HG02678 (cell line): Measurements from ENCODE around the gene TMEFF1.

Experiments
- ATAC-seq: cut with Tn5 transposase; IDR thresholded peaks from one replicate; pipeline ENCODE4 v1.9.1; 2021; ENCODE audit warnings: mild to moderate bottlenecking, moderate library complexity; ENCODE audit not compliant: unreplicated experiment

The TMEFF1 gene

GRCh38 chr9:100573655-100574260 is 100.8 kb downstream of the TMEFF1 start:
- no peak for ATAC-seq

DNA sequence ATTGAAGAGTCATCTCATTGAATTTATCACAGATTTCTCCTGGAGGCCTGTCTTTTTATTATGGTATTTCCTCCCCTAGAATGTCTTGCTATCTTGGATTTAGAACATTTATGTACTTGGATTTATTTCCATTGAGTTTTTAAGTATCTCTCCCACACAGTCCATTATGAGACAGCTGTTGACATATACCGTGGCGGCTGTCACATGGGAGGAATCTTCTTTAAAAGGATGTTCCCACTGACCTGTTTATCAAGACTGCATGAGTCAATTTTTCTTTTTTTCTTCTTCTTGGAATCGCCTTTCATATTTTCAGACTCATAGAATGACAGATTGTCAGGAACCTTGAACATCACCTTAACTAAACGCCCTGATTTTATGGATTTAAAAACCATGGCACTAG is 102.1 kb downstream of the TMEFF1 start:
- ATAC-seq = no peak

DNA sequence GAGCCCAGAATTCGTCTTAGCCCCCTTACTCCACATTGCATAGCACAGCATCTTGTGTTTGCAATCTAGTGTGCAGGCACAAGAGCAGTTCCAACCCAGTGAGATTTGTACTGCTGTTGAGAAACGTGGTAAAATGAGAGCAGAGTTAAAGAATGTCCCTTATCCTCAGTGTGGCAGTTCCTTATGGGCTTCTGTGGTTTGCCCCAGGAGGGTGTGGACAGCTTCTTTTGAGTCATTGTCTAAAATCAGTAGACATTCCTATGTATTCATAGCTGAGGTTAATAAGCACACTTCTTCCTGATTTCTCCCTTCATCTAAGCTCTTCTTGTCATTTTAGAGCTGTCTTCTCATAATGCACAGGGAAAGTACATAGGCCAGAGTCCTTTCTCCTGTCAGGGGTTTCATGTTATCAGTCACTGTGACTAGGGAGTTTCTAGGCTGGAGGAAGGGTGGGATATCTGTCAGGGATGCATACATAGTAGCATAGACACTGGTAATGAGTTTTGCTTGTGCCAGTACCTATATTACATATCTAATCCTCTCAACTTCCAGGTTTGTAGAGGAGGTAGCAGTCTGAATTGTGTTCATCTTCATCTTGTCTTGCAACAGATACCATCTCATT is 102.9 kb downstream of the TMEFF1 start:
- ATAC-seq = no peak

DNA sequence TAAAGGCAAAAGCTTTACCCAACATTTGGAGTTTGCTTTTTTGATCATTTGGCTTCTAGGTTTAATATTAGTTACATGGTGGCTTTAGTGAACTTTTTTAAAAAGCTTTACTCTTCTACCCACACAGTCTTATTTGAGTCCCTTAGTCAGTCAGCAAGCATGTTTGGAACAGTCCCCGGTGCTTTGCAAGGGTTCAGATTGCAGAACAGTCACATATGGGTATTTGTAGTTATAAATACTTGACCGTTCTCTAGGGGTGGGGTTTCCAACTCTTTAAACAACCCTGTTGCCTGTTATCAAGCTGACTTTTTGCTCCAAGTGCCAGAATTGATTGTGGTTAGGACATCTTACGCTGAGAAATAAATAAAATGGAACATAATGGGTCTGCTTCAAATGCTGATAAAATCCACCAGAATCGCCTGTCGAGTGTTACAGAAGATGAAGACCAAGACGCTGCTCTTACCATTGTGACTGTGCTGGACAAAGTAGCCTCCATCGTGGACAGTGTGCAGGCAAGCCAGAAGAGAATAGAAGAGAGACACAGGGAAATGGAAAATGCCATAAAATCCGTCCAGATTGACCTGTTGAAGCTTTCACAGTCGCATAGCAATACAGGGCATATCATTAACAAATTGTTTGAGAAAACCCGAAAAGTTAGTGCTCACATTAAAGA is 105.0 kb downstream of the TMEFF1 start, which contains the start of gene CAVIN4:
Gene CAVIN4 (plus strand): TSS at position 304 of the 673 bp plus-strand sequence. CDS start 65 bp downstream, at position 369.
- ATAC-seq = no peak

- ATAC-seq = no peak
These were observed 105.7 kb downstream of the TMEFF1 start for GRCh38 chr9:100578610-100579009.

- no peak for ATAC-seq
These were observed 106.7 kb downstream of the TMEFF1 start for GRCh38 chr9:100579665-100580064.

DNA sequence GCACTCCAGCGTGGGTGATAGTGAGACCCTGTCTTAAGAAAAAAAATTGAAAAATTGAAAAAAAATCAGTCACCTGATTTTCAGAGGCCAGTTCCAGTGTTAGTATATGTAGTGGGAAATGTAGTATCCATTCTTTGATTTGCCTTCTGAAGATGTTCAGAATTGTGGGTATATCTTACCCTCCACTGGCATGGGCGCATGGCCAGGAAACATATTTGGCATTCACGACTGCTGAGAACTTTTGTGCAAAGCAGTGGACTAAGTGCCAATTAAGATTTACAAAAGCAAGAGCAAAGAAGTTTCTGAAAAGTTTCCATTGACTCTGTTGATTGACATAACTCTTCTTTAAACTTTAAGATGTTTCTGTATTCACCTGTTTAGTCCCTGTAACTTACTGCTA is 107.3 kb downstream of the TMEFF1 start:
- ATAC-seq = no peak

GRCh38 chr9:100581081-100581480 is 108.1 kb downstream of the TMEFF1 start:
- no peak for ATAC-seq

GRCh38 chr9:100581661-100582060 is 108.7 kb downstream of the TMEFF1 start:
- no peak for ATAC-seq

DNA sequence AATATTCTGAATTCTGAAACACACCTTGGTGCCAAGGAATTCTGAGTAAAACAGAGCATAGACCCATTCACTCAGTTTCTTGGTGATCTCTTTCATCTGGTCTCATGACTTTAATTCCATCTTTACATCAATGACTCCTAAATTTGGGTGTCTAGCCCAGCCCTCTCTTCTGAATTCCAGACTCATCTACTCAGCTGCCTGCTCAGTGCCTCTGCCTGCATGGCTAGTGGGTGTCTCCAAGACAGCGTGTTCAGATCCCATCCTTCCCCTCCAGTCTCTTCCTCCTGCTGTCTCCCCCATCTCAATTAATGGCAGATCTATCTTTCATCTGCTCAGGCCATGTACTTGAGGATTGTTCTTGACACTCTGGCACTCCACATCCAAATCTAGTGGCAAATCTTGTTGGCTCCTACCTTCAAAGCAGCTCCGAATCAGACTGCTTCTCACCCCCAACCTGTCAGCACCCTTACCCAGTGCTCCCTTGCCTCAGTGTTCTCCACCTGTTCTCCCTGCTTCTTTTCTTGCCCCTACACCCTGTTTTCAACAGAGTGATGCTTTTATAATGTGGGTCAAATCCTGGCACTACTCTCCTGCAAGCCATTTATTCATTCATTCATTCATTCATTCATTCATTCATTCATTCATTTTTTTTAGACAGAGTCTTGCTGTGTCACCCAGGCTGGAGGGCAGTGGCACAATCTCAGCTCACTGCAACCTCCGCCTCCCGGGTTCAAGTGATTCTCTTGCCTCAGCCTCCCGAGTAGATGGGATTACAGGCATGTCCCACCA is 110.3 kb downstream of the TMEFF1 start:
- ATAC-seq = no peak

DNA sequence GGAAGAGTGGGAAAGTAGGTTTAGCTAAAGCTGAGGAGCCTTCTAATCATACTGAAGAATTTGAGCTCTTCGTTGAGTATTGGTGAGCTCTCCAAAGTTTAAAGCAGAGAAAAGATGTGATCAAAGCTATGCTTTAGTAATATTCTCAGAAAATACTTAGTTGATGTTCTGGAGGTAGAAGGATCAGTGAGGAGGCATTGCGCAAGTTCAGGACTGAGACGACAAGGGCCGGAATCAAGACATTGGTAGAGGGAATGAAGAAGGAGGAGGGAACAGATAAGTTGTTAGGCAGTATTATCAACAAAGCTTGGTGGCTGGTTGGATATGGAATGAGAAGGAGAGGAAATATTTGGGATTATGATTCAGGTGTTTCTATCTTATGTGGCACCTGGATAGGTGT is 112.0 kb downstream of the TMEFF1 start:
- ATAC-seq = no peak

- no peak for ATAC-seq
These were observed 113.1 kb downstream of the TMEFF1 start for GRCh38 chr9:100586093-100586492.

DNA sequence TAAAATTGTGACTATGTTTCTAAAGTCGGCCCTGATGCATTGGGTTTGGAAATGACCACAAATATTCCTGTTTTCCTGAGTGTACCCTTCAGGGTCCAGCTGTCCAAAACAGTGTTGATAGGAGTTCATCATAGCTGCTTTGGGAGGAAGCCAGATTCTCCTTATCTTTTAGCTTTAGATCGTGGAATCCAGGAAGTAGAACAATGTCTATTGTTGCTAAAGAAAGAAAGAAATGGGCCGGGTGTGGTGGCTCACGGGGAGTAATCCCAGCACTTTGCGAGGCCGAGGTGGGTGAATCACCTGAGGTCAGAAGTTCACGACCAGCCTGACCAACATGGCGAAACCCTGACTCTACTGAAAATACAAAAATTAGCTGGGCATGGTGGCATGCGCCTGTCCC is 114.4 kb downstream of the TMEFF1 start:
- no peak for ATAC-seq

- no peak for ATAC-seq
These were observed 116.6 kb downstream of the TMEFF1 start for GRCh38 chr9:100589582-100589981.

- no peak for ATAC-seq
These were observed 117.5 kb downstream of the TMEFF1 start for GRCh38 chr9:100590481-100590880.

DNA sequence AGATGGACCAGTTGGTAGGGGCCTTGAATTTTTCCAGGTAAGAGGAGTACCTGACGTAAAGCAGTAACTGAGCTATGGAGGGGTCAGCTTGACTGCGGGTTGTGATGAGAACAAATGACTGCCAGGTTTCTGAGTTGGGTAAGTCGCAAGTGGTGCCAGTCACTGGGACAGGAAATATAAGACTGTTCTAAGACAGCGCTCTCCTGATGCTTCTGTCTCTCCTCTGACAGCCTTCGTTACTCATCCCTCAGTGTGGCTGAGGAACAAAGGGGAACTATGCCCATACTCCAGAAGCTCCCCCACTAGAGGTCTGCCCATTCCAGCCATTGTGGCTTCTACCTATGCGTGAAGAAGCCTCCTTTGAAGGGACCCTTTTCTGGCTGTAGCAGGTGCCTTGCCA is 118.2 kb downstream of the TMEFF1 start:
- ATAC-seq = no peak

GRCh38 chr9:100591639-100592412 is 118.9 kb downstream of the TMEFF1 start:
- no peak for ATAC-seq

GRCh38 chr9:100595391-100596199 is 122.6 kb downstream of the TMEFF1 start:
- peak; percentile 42 for ATAC-seq

DNA sequence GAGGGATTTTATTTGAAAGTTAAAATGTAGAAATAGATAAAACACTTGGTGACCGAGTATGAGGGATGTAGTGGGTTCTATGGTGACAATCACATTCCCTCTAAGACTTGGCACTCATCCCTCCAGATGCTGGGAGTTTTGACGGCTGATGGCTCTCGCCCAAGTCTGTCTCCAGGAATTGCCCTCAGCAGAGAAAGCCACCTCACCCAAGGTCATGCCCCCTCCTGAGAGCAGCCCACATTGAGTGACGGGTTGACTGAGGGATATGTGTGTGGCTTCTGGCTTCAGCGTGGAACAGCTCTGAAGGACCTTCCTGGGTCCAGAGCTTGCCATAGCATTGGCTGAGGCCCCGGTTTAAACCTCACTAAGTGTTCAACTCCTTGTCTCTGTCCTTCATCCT is 124.3 kb downstream of the TMEFF1 start:
- ATAC-seq = no peak

DNA sequence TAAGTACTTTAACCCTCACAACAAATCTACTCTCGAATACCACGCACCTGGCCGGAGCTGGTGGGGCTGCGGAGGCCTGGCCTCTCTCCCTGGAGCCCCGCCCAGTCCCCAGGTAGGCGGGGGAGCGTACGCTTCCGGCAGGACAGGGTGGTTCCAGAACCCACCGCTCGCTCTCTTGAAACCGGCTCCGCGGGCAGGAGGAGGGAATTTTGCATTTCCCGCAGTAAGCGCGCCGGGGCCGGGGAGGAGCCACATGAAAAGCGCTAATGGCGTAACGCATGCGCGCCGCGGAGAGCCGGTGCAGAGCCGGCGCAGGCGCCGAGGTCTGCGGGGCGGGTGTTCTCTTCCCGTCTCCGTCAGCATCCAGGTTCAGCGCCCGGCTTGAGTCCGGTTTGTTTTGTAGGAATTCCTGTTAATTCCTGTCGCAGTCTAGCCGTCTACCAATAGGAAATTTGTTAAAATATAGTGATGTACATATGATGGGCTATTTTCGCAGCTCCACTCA is 125.7 kb downstream of the TMEFF1 start:
- peak; percentile 82 for ATAC-seq
